Transverse colon (tissue), 4 donors: Measurements from ENCODE around the gene PHF21B.

Source experiments
- CTCF ChIP-seq, 5 experiments: fragments of 200-600 bp in 3 of 5; fragments of 450-650 bp in 2 of 5; sonication (generic) in 3 of 5; IDR thresholded peaks; 1 replicate in 2 of 5; 2 replicates in 3 of 5; pipeline ENCODE4 v1.5.1; 2016 to 2017; ENCODE audit warnings: antibody characterized with exemption in 5 of 5, inconsistent platforms in 3 of 5, mild to moderate bottlenecking in 2 of 5, moderate library complexity in 1 of 5
- EP300 ChIP-seq: sonication (generic); formaldehyde crosslinking; IDR thresholded peaks from one replicate; pipeline ENCODE4 v1.6.1; 2017; ENCODE audit warnings: antibody characterized with exemption, low read depth
- POLR2A ChIP-seq: fragments of 450-650 bp; IDR thresholded peaks from one replicate; pipeline ENCODE4 v1.6.1; 2016; ENCODE audit warnings: antibody characterized with exemption, mild to moderate bottlenecking, moderate library complexity
- POLR2AphosphoS5 ChIP-seq, 3 donors: sonication (generic); formaldehyde crosslinking; IDR thresholded peaks; one replicate each; pipeline ENCODE4 v1.6.1; 2016; ENCODE audit warnings: antibody characterized with exemption in 3 of 3

DNA sequence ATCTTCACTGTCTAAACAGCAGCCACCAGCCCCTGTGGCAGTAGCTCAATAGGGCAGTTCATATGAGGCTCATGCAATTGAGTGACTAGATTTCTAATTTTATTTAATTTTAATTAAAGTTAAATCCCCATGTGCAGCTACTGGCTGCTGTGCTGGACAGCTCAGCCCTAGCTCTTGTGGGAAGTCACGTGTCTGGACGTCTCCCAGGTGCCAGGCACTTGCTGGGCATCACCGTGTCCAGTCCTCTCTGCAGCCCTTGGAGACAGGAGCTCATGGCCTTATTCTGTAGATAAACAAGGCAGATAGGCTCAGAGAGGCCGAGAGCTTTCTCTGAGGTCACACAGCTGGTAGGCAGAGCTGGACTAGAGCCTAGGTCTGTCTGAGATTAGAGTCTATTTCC, 162.4 kb downstream of the PHF21B start:
- no peak for TF ChIP-seq CTCF (IDR thresholded peaks at IDR 0.05)
- no peak for TF ChIP-seq POLR2A
- TF ChIP-seq POLR2AphosphoS5 (IDR thresholded peaks at IDR 0.05) = no peak
- no peak for TF ChIP-seq EP300
